GM19099 (cell line): ENCODE results near the gene SND1.

Experiments used
- POLR2A ChIP-seq: IDR thresholded peaks from 3 replicates; pipeline ENCODE4 v1.6.1; 2011; ENCODE audit warnings: low read depth; ENCODE audit not compliant: insufficient read length; ENCODE audit errors: extremely low read depth

The SND1 gene

GRCh38 chr7:127824682-127825081, 172.7 kb downstream of the SND1 start:
- no peak for TF ChIP-seq POLR2A

- no peak for TF ChIP-seq POLR2A
These were observed 177.0 kb downstream of the SND1 start for GRCh38 chr7:127828843-127829500.

- no peak for TF ChIP-seq POLR2A
These were observed 179.6 kb downstream of the SND1 start for GRCh38 chr7:127831318-127832219.

- no peak for TF ChIP-seq POLR2A
These were observed 180.6 kb downstream of the SND1 start for GRCh38 chr7:127832592-127832991.

GRCh38 chr7:127833641-127834040, 181.6 kb downstream of the SND1 start:
- no peak for TF ChIP-seq POLR2A

- no peak for TF ChIP-seq POLR2A
These were observed 183.7 kb downstream of the SND1 start for GRCh38 chr7:127835679-127836078.

- TF ChIP-seq POLR2A, result no peak
These were observed 186.9 kb downstream of the SND1 start for GRCh38 chr7:127838816-127839415.

GRCh38 chr7:127840226-127840951, 188.4 kb downstream of the SND1 start:
- no peak for TF ChIP-seq POLR2A

- TF ChIP-seq POLR2A, result no peak
These were observed 192.2 kb downstream of the SND1 start for GRCh38 chr7:127844165-127844564.

GRCh38 chr7:127844707-127845331, 192.8 kb downstream of the SND1 start:
- TF ChIP-seq POLR2A, result no peak

GRCh38 chr7:127845522-127846214, 193.7 kb downstream of the SND1 start:
- TF ChIP-seq POLR2A, result no peak

GRCh38 chr7:127847641-127848040, 195.6 kb downstream of the SND1 start:
- TF ChIP-seq POLR2A, result no peak

GRCh38 chr7:127848241-127848640, 196.2 kb downstream of the SND1 start:
- no peak for TF ChIP-seq POLR2A

- no peak for TF ChIP-seq POLR2A
These were observed 198.2 kb downstream of the SND1 start for GRCh38 chr7:127850195-127850594.
